ENCODE results near the gene FBXO11. TPM values are rescaled to one million over a fixed set of nuclear protein-coding genes. Genes with fewer than 3 reads are reported as not detected.

FBXO11 gene
- total RNA-seq, 1 donor from 2014 or later: 89.1 TPM

- no peaks in the 10 kb centered on the region for H3K9me3 Mint-ChIP-seq
- DNase-seq (no peak), ATAC-seq (ENCODE audit: low read depth) (no peak)
- CTCF ChIA-PET: interaction anchor here (1.9 kb wide), 1 partner anchor 10 kb away, joined by 4 read pairs; no protein-coding TSS in a partner anchor
- POLR2A ChIA-PET: interaction anchor here (0.7 kb wide), 1 partner anchor 20 kb away, joined by 4 read pairs; no protein-coding TSS in a partner anchor
- intact Hi-C loops (cut with micrococcal nuclease): no loop called here
- TF ChIP-seq CTCF (IDR thresholded peaks at IDR 0.05): no peak
- H3K27me3 Mint-ChIP-seq: no peaks in the 10 kb centered on the region
- H3K36me3 Mint-ChIP-seq (ENCODE audit: low read depth): no peaks in the 10 kb centered on the region
- H3K4me1 Mint-ChIP-seq: no peaks in the 10 kb centered on the region
- no peak overlapping the region for H3K4me3 Mint-ChIP-seq
- no peak overlapping the region for H3K27ac Mint-ChIP-seq
Measured at GRCh38 chr2:47777277-47777937, 128.9 kb downstream of the FBXO11 start.

GRCh38 chr2:47774567-47774966 lies 131.7 kb downstream of the FBXO11 start:
- no peaks in the 10 kb centered on the region for H3K9me3 Mint-ChIP-seq
- DNase-seq (no peak), ATAC-seq (ENCODE audit: low read depth) (no peak)
- intact Hi-C loops (cut with micrococcal nuclease): no loop called here
- H3K27ac Mint-ChIP-seq: no peak overlapping the region
- CTCF ChIA-PET: no interaction called here
- POLR2A ChIA-PET: no interaction called here
- no peaks in the 10 kb centered on the region for H3K36me3 Mint-ChIP-seq (ENCODE audit: low read depth)
- no peak overlapping the region for H3K4me3 Mint-ChIP-seq
- H3K4me1 Mint-ChIP-seq: no peaks in the 10 kb centered on the region
- H3K27me3 Mint-ChIP-seq: no peaks in the 10 kb centered on the region
- no peak for TF ChIP-seq CTCF (IDR thresholded peaks at IDR 0.05)

GRCh38 chr2:47772343-47772742 lies 134.0 kb downstream of the FBXO11 start:
- intact Hi-C loops (cut with micrococcal nuclease): no loop called here
- CTCF ChIA-PET: interaction anchor here (1.1 kb wide), 1 partner anchor 437 kb away, joined by 5 read pairs; no protein-coding TSS in a partner anchor
- Mint-ChIP-seq H3K4me1 (peaks cover 6% of the 10 kb centered on the region), H3K36me3 (ENCODE audit: low read depth) (no peaks in the 10 kb centered on the region), H3K27me3 (no peaks in the 10 kb centered on the region), H3K9me3 (no peaks in the 10 kb centered on the region), H3K4me3 (no peak overlapping the region), H3K27ac (no peak overlapping the region)
- TF ChIP-seq CTCF (IDR thresholded peaks at IDR 0.05): no peak
- POLR2A ChIA-PET: interaction anchor here (0.7 to 1.6 kb wide), 2 partner anchors 11 to 118 kb away, joined by 3 to 9 read pairs; partner anchors contain the start of gene MSH6
- DNase-seq: no peak
- ATAC-seq (ENCODE audit: low read depth): no peak

- POLR2A ChIA-PET: interaction anchor here (0.6 kb wide), 1 partner anchor 46 kb away, joined by 3 read pairs; no protein-coding TSS in a partner anchor
- CTCF ChIA-PET: interaction anchor here (0.6 to 2.1 kb wide), 3 partner anchors 12 to 334 kb away, joined by 3 to 11 read pairs (median 3); no protein-coding TSS in a partner anchor
- intact Hi-C loops (cut with micrococcal nuclease): no loop called here
- Mint-ChIP-seq H3K36me3 (ENCODE audit: low read depth) (no peaks in the 10 kb centered on the region), H3K9me3 (no peaks in the 10 kb centered on the region), H3K27me3 (no peaks in the 10 kb centered on the region), H3K4me1 (peaks cover 6% of the 10 kb centered on the region), H3K27ac (no peak overlapping the region), H3K4me3 (no peak overlapping the region)
- DNase-seq (no peak), ATAC-seq (ENCODE audit: low read depth) (no peak)
- TF ChIP-seq CTCF (IDR thresholded peaks at IDR 0.05): no peak
Measured at GRCh38 chr2:47771211-47771610, 135.1 kb downstream of the FBXO11 start.

- no peak for TF ChIP-seq CTCF (IDR thresholded peaks at IDR 0.05)
- Mint-ChIP-seq H3K36me3 (ENCODE audit: low read depth) (no peaks in the 10 kb centered on the region), H3K4me3 (no peak overlapping the region), H3K27ac (no peak overlapping the region), H3K27me3 (no peaks in the 10 kb centered on the region), H3K9me3 (no peaks in the 10 kb centered on the region), H3K4me1 (peaks cover 6% of the 10 kb centered on the region)
- intact Hi-C loops (cut with micrococcal nuclease): no loop called here
- ATAC-seq (ENCODE audit: low read depth) (no peak), DNase-seq (no peak)
- CTCF ChIA-PET: interaction anchor here (4.6 kb wide), 1 partner anchor 332 kb away, joined by 68 read pairs; no protein-coding TSS in a partner anchor
- POLR2A ChIA-PET: no interaction called here
Measured at GRCh38 chr2:47769318-47769717, 137.0 kb downstream of the FBXO11 start.

All from activated B cell treated with CpG ODN at 0.5 μM for 24 hours (primary cell).